Loucy (cell line): ENCODE measurements around the gene B3GLCT.

Source experiments
- H2AFZ ChIP-seq: fragments of 200-600 bp; sonication (generic); 2 replicates; pipeline ENCODE4 v1.6.0; 2016; ENCODE audit warnings: antibody characterized with exemption, mild to moderate bottlenecking, low read length, moderate library complexity
- H3F3A ChIP-seq: fragments of 200-600 bp; 2 replicates; pipeline ENCODE4 v1.6.0; 2016; ENCODE audit warnings: antibody characterized with exemption, low read depth, mild to moderate bottlenecking
- H3K27me3 ChIP-seq: fragments of 200-600 bp; sonication (generic); 2 replicates; pipeline ENCODE4 v1.6.1; 2014; ENCODE audit warnings: low read length, mild to moderate bottlenecking; ENCODE audit not compliant: insufficient read depth, poor library complexity, severe bottlenecking
- H3K36me3 ChIP-seq: fragments of 200-600 bp; sonication (generic); 2 replicates; pipeline ENCODE4 v1.6.1; 2016; ENCODE audit warnings: low read length; ENCODE audit not compliant: insufficient read depth
- H3K4me1 ChIP-seq: fragments of 200-600 bp; sonication (generic); 2 replicates; pipeline ENCODE4 v1.5.1; 2014; ENCODE audit warnings: low read length, mild to moderate bottlenecking; ENCODE audit not compliant: insufficient read depth, poor library complexity, severe bottlenecking
- H3K4me2 ChIP-seq: fragments of 200-600 bp; sonication (generic); 2 replicates; pipeline ENCODE4 v1.6.0; 2014; ENCODE audit warnings: antibody characterized with exemption, low read length, low read depth, mild to moderate bottlenecking; ENCODE audit not compliant: poor library complexity, severe bottlenecking
- H3K4me3 ChIP-seq: fragments of 200-600 bp; sonication (generic); 2 replicates; pipeline ENCODE4 v1.5.1; 2014; ENCODE audit warnings: low read length, mild to moderate bottlenecking, mixed read lengths; ENCODE audit not compliant: poor library complexity, severe bottlenecking
- H3K79me2 ChIP-seq: fragments of 200-600 bp; sonication (generic); 2 replicates; pipeline ENCODE4 v1.6.1; 2014; ENCODE audit warnings: low read length; ENCODE audit not compliant: insufficient read depth
- H3K9ac ChIP-seq: fragments of 200-600 bp; sonication (generic); 2 replicates; pipeline ENCODE4 v1.6.0; 2014; ENCODE audit warnings: mild to moderate bottlenecking, low read depth, low read length, moderate library complexity; ENCODE audit not compliant: poor library complexity, severe bottlenecking
- H3K9me2 ChIP-seq: fragments of 200-600 bp; sonication (generic); replicated peaks from 2 replicates; pipeline ENCODE4 v1.6.1; 2016; ENCODE audit warnings: low read depth, low read length, mixed read lengths
- H3K9me3 ChIP-seq: fragments of 200-600 bp; sonication (generic); 2 replicates; pipeline ENCODE4 v1.6.1; 2014; ENCODE audit warnings: mild to moderate bottlenecking, antibody characterized with exemption, low read length, low read depth; ENCODE audit not compliant: insufficient read depth
- H4K20me1 ChIP-seq: fragments of 200-600 bp; sonication (generic); 2 replicates; pipeline ENCODE4 v1.6.0; 2014; ENCODE audit warnings: antibody characterized with exemption, low read length, mild to moderate bottlenecking; ENCODE audit not compliant: insufficient read depth, poor library complexity, severe bottlenecking
- CTCF ChIP-seq: fragments of 200-600 bp; sonication (generic); conservative IDR thresholded peaks from 2 replicates; pipeline ENCODE4 v1.5.1; 2014; ENCODE audit warnings: mild to moderate bottlenecking, antibody characterized with exemption, low read length
- EZH2phosphoT487 ChIP-seq: fragments of 200-600 bp; IDR thresholded peaks from 2 replicates; pipeline ENCODE4 v1.6.1; 2018; ENCODE audit warnings: antibody characterized with exemption, mild to moderate bottlenecking, moderate library complexity, borderline replicate concordance

The B3GLCT gene

GRCh38 chr13:31369213-31369612, 169.4 kb downstream of the B3GLCT start:
- no peak overlapping the region for H3K4me3 ChIP-seq
- no peaks in the 10 kb centered on the region for H3K9me3 ChIP-seq
- H4K20me1 ChIP-seq, result no peaks in the 10 kb centered on the region
- TF ChIP-seq EZH2phosphoT487, result no peak
- TF ChIP-seq CTCF, result no peak
- H3K4me2 ChIP-seq, result no peak overlapping the region
- peaks cover 9% of the 10 kb centered on the region for H3K4me1 ChIP-seq
- no peak overlapping the region for H3K9ac ChIP-seq
- H2AFZ ChIP-seq, result no peak overlapping the region
- H3K36me3 ChIP-seq, result no peaks in the 10 kb centered on the region
- H3K27me3 ChIP-seq, result no peaks in the 10 kb centered on the region
- no peaks in the 10 kb centered on the region for H3F3A ChIP-seq
- no peaks in the 10 kb centered on the region for H3K9me2 ChIP-seq
- no peaks in the 10 kb centered on the region for H3K79me2 ChIP-seq

- no peaks in the 10 kb centered on the region for H3K79me2 ChIP-seq
- H4K20me1 ChIP-seq, result no peaks in the 10 kb centered on the region
- TF ChIP-seq CTCF (peak; percentile 54), EZH2phosphoT487 (no peak)
- H3K9me2 ChIP-seq, result no peaks in the 10 kb centered on the region
- no peak overlapping the region for H3K9ac ChIP-seq
- H3K27me3 ChIP-seq, result no peaks in the 10 kb centered on the region
- no peaks in the 10 kb centered on the region for H3K36me3 ChIP-seq
- H3K9me3 ChIP-seq, result no peaks in the 10 kb centered on the region
- peaks cover 9% of the 10 kb centered on the region for H3K4me1 ChIP-seq
- H3K4me2 ChIP-seq, result no peak overlapping the region
- H3F3A ChIP-seq, result no peaks in the 10 kb centered on the region
- no peak overlapping the region for H3K4me3 ChIP-seq
- peak overlapping the region; percentile 62 for H2AFZ ChIP-seq
These were observed 172.7 kb downstream of the B3GLCT start for GRCh38 chr13:31372454-31372853.

- Histone ChIP-seq H3K9me3 (no peaks in the 10 kb centered on the region), H3K36me3 (no peaks in the 10 kb centered on the region), H3K27me3 (no peaks in the 10 kb centered on the region), H3F3A (no peaks in the 10 kb centered on the region), H3K9ac (no peak overlapping the region), H3K4me3 (no peak overlapping the region), H3K9me2 (no peaks in the 10 kb centered on the region), H4K20me1 (no peaks in the 10 kb centered on the region), H2AFZ (no peak overlapping the region), H3K79me2 (no peaks in the 10 kb centered on the region), H3K4me1 (peaks cover 17% of the 10 kb centered on the region), H3K4me2 (no peak overlapping the region)
- no peak for TF ChIP-seq CTCF
- TF ChIP-seq EZH2phosphoT487, result no peak
These were observed 174.9 kb downstream of the B3GLCT start for GRCh38 chr13:31374682-31375081.
